H1 (cell line): Measurements from ENCODE around the gene ABCG1. TPM values are rescaled to one million over a fixed set of nuclear protein-coding genes. Genes with fewer than 3 reads are reported as not detected.

ENCODE experiments used
- CTCF ChIA-PET: fragments of 300-600 bp; sonication (Branson Sonifier 250); formaldehyde crosslinking; loops from one replicate; lab custom pipeline; 2021; ENCODE audit not compliant: partially characterized antibody; lab: Charles Lee
- POLR2A ChIA-PET: fragments of 300-600 bp; sonication (Branson Sonifier 250); formaldehyde crosslinking; loops from one replicate; lab custom pipeline; 2021; ENCODE audit warnings: inconsistent platforms; ENCODE audit not compliant: partially characterized antibody; lab: Charles Lee
- DNase-seq, 2 experiments: peaks; one replicate each; pipeline versions ENCODE4 v3.0.0 to v3.0.0-alpha.2; 2010 to 2022; ENCODE audit warnings: low spot score in 2 of 2, low read depth in 1 of 2, mixed read lengths in 1 of 2
- FAIRE-seq: peaks from 2 replicates; lab custom pipeline; 2011; peaks lifted over from hg19 to GRCh38; lab: Jason Lieb, UNC
- H2AFZ ChIP-seq: 2 replicates; pipeline ENCODE4 v1.8.1; 2012; ENCODE audit warnings: low read length, inconsistent platforms
- H2AK5ac ChIP-seq: 2 replicates; pipeline ENCODE4 v1.6.1; 2013; ENCODE audit warnings: low read depth, low read length
- H2BK120ac ChIP-seq: replicated peaks from 2 replicates; pipeline ENCODE3; 2013; ENCODE audit warnings: low read depth, low read length, inconsistent platforms
- H2BK12ac ChIP-seq: 2 replicates; pipeline ENCODE4 v1.6.1; 2013; ENCODE audit warnings: low read depth, low read length
- H2BK15ac ChIP-seq: 2 replicates; pipeline ENCODE4 v1.6.1; 2013; ENCODE audit warnings: low read length
- H2BK20ac ChIP-seq: 2 replicates; pipeline ENCODE4 v1.6.1; 2013; ENCODE audit warnings: low read length
- H2BK5ac ChIP-seq: 2 replicates; pipeline ENCODE4 v1.6.1; 2013; ENCODE audit warnings: low read depth, low read length
- H3K14ac ChIP-seq: 2 replicates; pipeline ENCODE4 v1.6.1; 2013; ENCODE audit warnings: inconsistent platforms; ENCODE audit not compliant: insufficient read length
- H3K18ac ChIP-seq: 2 replicates; pipeline ENCODE4 v1.6.1; 2013; ENCODE audit warnings: low read length; ENCODE audit errors: extremely low read depth
- H3K23ac ChIP-seq: 2 replicates; pipeline ENCODE4 v1.6.1; 2013; ENCODE audit warnings: inconsistent platforms; ENCODE audit not compliant: insufficient read length
- H3K23me2 ChIP-seq: 2 replicates; pipeline ENCODE4 v1.6.1; 2013; ENCODE audit warnings: low read depth, low read length
- H3K27ac ChIP-seq: 2 replicates; pipeline ENCODE4 v1.6.1; 2011; ENCODE audit warnings: low read depth, low read length, inconsistent platforms
- H3K27me3 ChIP-seq, 4 experiments: replicated peaks in 1 of 4; 1 replicate in 1 of 4; 2 replicates in 3 of 4; pipeline versions ENCODE4 v1.6.1 to v1.8.1; 2011 to 2013; ENCODE audit warnings: low read length in 3 of 4, mild to moderate bottlenecking in 3 of 4, inconsistent platforms in 2 of 4, mixed read lengths in 2 of 4, moderate library complexity in 1 of 4; ENCODE audit not compliant: control insufficient read depth in 3 of 4, insufficient read depth in 3 of 4; ENCODE audit errors: extremely low read depth in 1 of 4
- H3K36me3 ChIP-seq, 4 experiments: 2 replicates each; pipeline versions ENCODE4 v1.6.1 to v1.8.1; 2011 to 2013; ENCODE audit warnings: mild to moderate bottlenecking in 4 of 4, low read length in 3 of 4, moderate library complexity in 2 of 4, control low read depth in 1 of 4, inconsistent platforms in 1 of 4; ENCODE audit not compliant: insufficient read depth in 4 of 4, control insufficient read depth in 2 of 4
- H3K4ac ChIP-seq: replicated peaks from 2 replicates; pipeline ENCODE3; 2013; ENCODE audit warnings: low read length, low read depth, mixed read lengths, inconsistent platforms; ENCODE audit not compliant: insufficient read length
- H3K4me1 ChIP-seq, 4 experiments: replicated peaks in 1 of 4; 1 replicate in 1 of 4; 2 replicates in 3 of 4; pipeline versions ENCODE4 v1.6.1 to v1.8.1; 2011 to 2013; ENCODE audit warnings: low read length in 3 of 4, inconsistent platforms in 2 of 4, mixed read lengths in 1 of 4; ENCODE audit not compliant: insufficient read depth in 4 of 4, control insufficient read depth in 3 of 4
- H3K4me2 ChIP-seq, 2 experiments: 2 replicates each; pipeline versions ENCODE4 v1.6.1 to v1.8.1; 2011 to 2013; ENCODE audit warnings: low read depth in 2 of 2, low read length in 2 of 2, control low read depth in 1 of 2, inconsistent platforms in 1 of 2, mild to moderate bottlenecking in 1 of 2; ENCODE audit not compliant: insufficient read depth in 1 of 2
- H3K4me3 ChIP-seq, 4 experiments: fragments of 200-600, 300-600 bp in 1 of 4; sonication (generic), shearing (Covaris generic), sonication (Bioruptor Twin) in 1 of 4; 2 replicates each; pipeline versions ENCODE4 v1.5.1 to v1.8.1; 2011 to 2016; ENCODE audit warnings: low read length in 4 of 4, low read depth in 3 of 4, control low read depth in 2 of 4, inconsistent platforms in 2 of 4, mild to moderate bottlenecking in 2 of 4, mixed read lengths in 1 of 4, moderate library complexity in 1 of 4; ENCODE audit not compliant: insufficient read depth in 2 of 4; ENCODE audit errors: extremely low read depth in 1 of 4
- H3K56ac ChIP-seq: replicated peaks from 2 replicates; pipeline ENCODE3; 2013; ENCODE audit warnings: low read depth, mild to moderate bottlenecking, mixed read lengths, low read length, inconsistent platforms; ENCODE audit not compliant: insufficient read length
- H3K79me1 ChIP-seq: 2 replicates; pipeline ENCODE4 v1.6.1; 2013; ENCODE audit warnings: low read depth, low read length, control low read depth
- H3K79me2 ChIP-seq, 2 experiments: 2 replicates each; pipeline versions ENCODE4 v1.6.1 to v1.8.1; 2012 to 2013; ENCODE audit warnings: low read length in 2 of 2, mild to moderate bottlenecking in 2 of 2, inconsistent platforms in 1 of 2; ENCODE audit not compliant: insufficient read depth in 2 of 2, control insufficient read depth in 1 of 2
- H3K9ac ChIP-seq, 4 experiments: replicated peaks in 1 of 4; 1 replicate in 1 of 4; 2 replicates in 3 of 4; pipeline versions ENCODE4 v1.6.1 to v1.8.1; 2011 to 2013; ENCODE audit warnings: low read depth in 3 of 4, low read length in 3 of 4, control low read depth in 2 of 4, mild to moderate bottlenecking in 2 of 4, moderate library complexity in 2 of 4, inconsistent platforms in 1 of 4; ENCODE audit errors: extremely low read depth in 1 of 4
- H3K9me3 ChIP-seq, 2 experiments: 2 replicates each; pipeline versions ENCODE4 v1.6.1 to v1.8.1; 2012 to 2013; ENCODE audit warnings: mild to moderate bottlenecking in 2 of 2, moderate library complexity in 2 of 2, control low read depth in 1 of 2, inconsistent platforms in 1 of 2, low read depth in 1 of 2, low read length in 1 of 2, mixed read lengths in 1 of 2; ENCODE audit not compliant: insufficient read depth in 2 of 2
- H4K20me1 ChIP-seq, 2 experiments: replicated peaks in 1 of 2; 2 replicates each; pipeline versions ENCODE3 to v1.8.1; 2011 to 2013; ENCODE audit warnings: inconsistent platforms in 2 of 2, low read length in 2 of 2, mild to moderate bottlenecking in 1 of 2; ENCODE audit not compliant: insufficient read depth in 2 of 2, control insufficient read depth in 1 of 2
- H4K5ac ChIP-seq: 2 replicates; pipeline ENCODE4 v1.6.1; 2013; ENCODE audit warnings: low read length, low read depth, mixed read lengths, inconsistent platforms; ENCODE audit not compliant: insufficient read length
- H4K8ac ChIP-seq: 2 replicates; pipeline ENCODE4 v1.8.0; 2013; ENCODE audit warnings: mild to moderate bottlenecking, moderate library complexity, low read length, inconsistent platforms; ENCODE audit not compliant: insufficient read depth; ENCODE audit errors: extremely low read depth
- H4K91ac ChIP-seq: replicated peaks from 2 replicates; pipeline ENCODE3; 2013; ENCODE audit warnings: low read length, mixed read lengths, inconsistent platforms; ENCODE audit not compliant: insufficient read length
- CEBPB ChIP-seq: IDR thresholded peaks from 2 replicates; pipeline ENCODE4 v1.6.1; 2012; ENCODE audit warnings: low read depth, low read length
- CHD2 ChIP-seq: IDR thresholded peaks from 2 replicates; pipeline ENCODE4 v1.6.1; 2012; ENCODE audit warnings: low read length, improper control_type of control experiment
- CREB1 ChIP-seq: IDR thresholded peaks from 2 replicates; pipeline ENCODE4 v1.6.1; 2012; ENCODE audit warnings: inconsistent platforms
- EP300 ChIP-seq, 2 experiments: IDR thresholded peaks; 1 replicate in 1 of 2; 2 replicates in 1 of 2; pipeline ENCODE4 v1.6.1; 2011 to 2012; ENCODE audit warnings: low read depth in 2 of 2, low read length in 2 of 2, mild to moderate bottlenecking in 2 of 2, borderline replicate concordance in 1 of 2, inconsistent platforms in 1 of 2, moderate library complexity in 1 of 2
- FOSL1 ChIP-seq: IDR thresholded peaks from 2 replicates; pipeline ENCODE4 v1.6.1; 2011; ENCODE audit warnings: mild to moderate bottlenecking, low read depth, low read length, moderate library complexity; ENCODE audit not compliant: insufficient read depth
- GABPA ChIP-seq: IDR thresholded peaks from 2 replicates; pipeline ENCODE4 v1.6.1; 2011; ENCODE audit warnings: mild to moderate bottlenecking, low read length, moderate library complexity, borderline replicate concordance; ENCODE audit not compliant: insufficient read depth
- PHF8 ChIP-seq: fragments of 200-600 bp; sonication (generic); conservative IDR thresholded peaks from 2 replicates; pipeline ENCODE4 v1.7.1; 2012; ENCODE audit warnings: low read depth, mild to moderate bottlenecking, inconsistent platforms, low read length, moderate library complexity
- RFX5 ChIP-seq: IDR thresholded peaks from 2 replicates; pipeline ENCODE4 v1.6.1; 2011; ENCODE audit warnings: low read depth, low read length, improper control_type of control experiment, borderline replicate concordance
- TAF7 ChIP-seq: optimal IDR thresholded peaks from 2 replicates; pipeline ENCODE3; 2011; ENCODE audit warnings: low read depth, mild to moderate bottlenecking, inconsistent platforms, low read length, moderate library complexity, borderline replicate concordance
- TBP ChIP-seq: IDR thresholded peaks from 2 replicates; pipeline ENCODE4 v1.6.1; 2011; ENCODE audit warnings: low read depth, low read length, improper control_type of control experiment
- WGBS, 2 experiments: shearing (Covaris generic) in 1 of 2; methylation state at CpG; one replicate each; pipeline versions ENCODE4 v1.1.6 to v1.1.7; 2013 to 2015; ENCODE audit warnings: low lambda C conversion rate in 2 of 2, mixed read lengths in 2 of 2, inconsistent platforms in 1 of 2, low coverage in 1 of 2, missing lambda C conversion rate in 1 of 2; ENCODE audit not compliant: insufficient replicate concordance in 2 of 2, insufficient coverage in 1 of 2, insufficient read length in 1 of 2; ENCODE audit errors: extremely low coverage in 1 of 2, missing lambda C conversion rate in 1 of 2; 5-methylcytosine and 5-hydroxymethylcytosine counted together
- polyA plus RNA-seq, 7 experiments: library from polyadenylated mRNA; depleted of rRNA in 3 of 7; stranded (reverse) in 5 of 7; unstranded in 2 of 7; fragments of >200 nt in 5 of 7; fragments of 200-250 nt in 2 of 7; gene quantifications; 1 replicate in 5 of 7; 2 replicates in 1 of 7; 4 replicates in 1 of 7; pipeline versions ENCODE4 v1.2.1 to v1.2.3, GENCODE V29; 2011 to 2013; ENCODE audit warnings: missing spikeins in 2 of 7, mixed read lengths in 2 of 7
- total RNA-seq: library from RNA; stranded (reverse); fragmentation: NEBNext Ultra II Directional; extraction: Animal tissue kit (Norgen Biotek cat#: 25700); gene quantifications from 2 replicates; pipeline ENCODE4 v1.2.1, GENCODE V29; 2021
- TF ChIP-seq, protein P1 (sequence below): IDR thresholded peaks from 2 replicates; pipeline ENCODE4 v1.6.1; 2012; ENCODE audit warnings: inconsistent platforms

Gene ABCG1
- total and polyA plus RNA-seq, 2 of the 8 experiments (the other 6 are each of a cell fraction or from before 2014, with no cell fraction given), result 2.1 to 4.0 TPM

GRCh38 chr21:42314616-42315295, 95.8 kb downstream of the ABCG1 start:
- Histone ChIP-seq H3K9ac (no peak overlapping the region), H3K56ac (no peak overlapping the region), H3K79me1 (no peaks in the 10 kb centered on the region), H3K4me3 (no peak overlapping the region), H2BK15ac (peak overlapping the region; percentile 96; the same call in 1 of the 2 replicates), H4K8ac (0 out of 2 replicates have a peak overlapping the region, but pooled peaks have one; percentile 19), H3K4ac (no peak overlapping the region), H4K20me1 (no peaks in the 10 kb centered on the region), H2AK5ac (no peak overlapping the region; the same call in 1 of the 2 replicates), H3K23me2 (no peaks in the 10 kb centered on the region; the same call in 1 of the 2 replicates), H3K14ac (no peak overlapping the region), H2AFZ (no peak overlapping the region), H4K5ac (no peak overlapping the region), H2BK5ac (peak overlapping the region; percentile 38; the same call in 1 of the 2 replicates), H4K91ac (no peak overlapping the region), H3K27me3 (peaks cover 0 to 5% (median 3%) of the 10 kb centered on the region in 4 experiments; a peak in 2 of 7 replicates), H3K23ac (no peak overlapping the region), H3K4me2 (no peak overlapping the region), H2BK120ac (no peak overlapping the region), H3K79me2 (no peaks in the 10 kb centered on the region), H3K18ac (no peak overlapping the region), H3K4me1 (peaks cover 8 to 27% (median 18%) of the 10 kb centered on the region in 4 experiments), H2BK20ac (peak overlapping the region; percentile 40; the same call in 1 of the 2 replicates), H3K27ac (no peak overlapping the region), H2BK12ac (peak overlapping the region; percentile 46; the same call in 1 of the 2 replicates), H3K36me3 (no peaks in the 10 kb centered on the region), H3K9me3 (no peaks in the 10 kb centered on the region)
- peak in 1 of 2 experiments; percentile 33 for DNase-seq
- 87% methylated on average over 6 of the region's 6 CpGs; no CpG with 5 or more reads in 1 of the 2 experiments for WGBS, 2 experiments
- ChIA-PET POLR2A (interaction anchor here (1.0 to 1.1 kb wide), 2 partner anchors 16 to 21 kb away, joined by 3 read pairs; no protein-coding TSS in a partner anchor), CTCF (interaction anchor here (0.7 to 14.3 kb wide), 7 partner anchors 23 to 169 kb away, joined by 3 to 137 read pairs (median 4); no protein-coding TSS in a partner anchor)
- TF ChIP-seq, protein P1, sequence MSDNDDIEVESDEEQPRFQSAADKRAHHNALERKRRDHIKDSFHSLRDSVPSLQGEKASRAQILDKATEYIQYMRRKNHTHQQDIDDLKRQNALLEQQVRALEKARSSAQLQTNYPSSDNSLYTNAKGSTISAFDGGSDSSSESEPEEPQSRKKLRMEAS, result no peak
- TF ChIP-seq TBP (no peak), CEBPB (no peak), RFX5 (no peak), EP300 (IDR thresholded peaks at IDR 0.05; ENCODE audit: borderline replicate concordance in 1 of 2, low read depth in 2 of 2, low read length in 2 of 2) (no peak), PHF8 (no peak), CHD2 (no peak), FOSL1 (no peak), GABPA (no peak), CREB1 (no peak), TAF7 (no peak)
- no peak for FAIRE-seq
